Measurements from ENCODE around the gene C3orf85.

DNA sequence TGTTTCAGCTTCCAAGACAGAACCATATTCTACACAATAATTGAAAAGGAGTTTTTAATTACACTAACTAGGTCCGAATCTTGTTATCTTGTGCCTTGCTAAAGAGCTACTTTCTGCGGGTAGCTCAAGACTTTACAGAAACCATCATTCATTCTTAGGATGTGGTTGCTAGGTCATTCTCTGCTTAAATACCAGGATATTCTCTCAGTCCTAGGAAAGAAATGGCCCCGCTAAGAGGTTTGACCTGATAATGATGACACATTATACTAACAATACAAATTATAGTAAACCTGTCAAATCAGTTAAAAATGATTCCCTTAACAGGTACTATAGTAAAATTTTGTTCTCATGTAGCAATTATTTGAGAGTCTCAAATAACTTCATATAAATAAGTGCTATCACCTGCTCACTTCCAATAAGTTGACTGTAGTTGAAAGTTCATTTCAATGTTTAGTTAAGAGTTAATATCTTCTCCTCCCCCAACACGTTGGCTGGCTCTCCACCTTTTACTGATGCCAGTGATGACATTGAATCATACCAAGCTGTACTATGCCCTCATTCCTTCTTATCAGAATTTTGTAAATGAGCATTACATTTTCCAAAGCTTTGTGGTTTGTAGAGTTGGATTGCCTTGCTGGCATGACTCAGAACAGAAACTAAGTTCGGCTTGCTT lies 3.6 kb upstream of the C3orf85 start:
- TF ChIP-seq, protein P1, sequence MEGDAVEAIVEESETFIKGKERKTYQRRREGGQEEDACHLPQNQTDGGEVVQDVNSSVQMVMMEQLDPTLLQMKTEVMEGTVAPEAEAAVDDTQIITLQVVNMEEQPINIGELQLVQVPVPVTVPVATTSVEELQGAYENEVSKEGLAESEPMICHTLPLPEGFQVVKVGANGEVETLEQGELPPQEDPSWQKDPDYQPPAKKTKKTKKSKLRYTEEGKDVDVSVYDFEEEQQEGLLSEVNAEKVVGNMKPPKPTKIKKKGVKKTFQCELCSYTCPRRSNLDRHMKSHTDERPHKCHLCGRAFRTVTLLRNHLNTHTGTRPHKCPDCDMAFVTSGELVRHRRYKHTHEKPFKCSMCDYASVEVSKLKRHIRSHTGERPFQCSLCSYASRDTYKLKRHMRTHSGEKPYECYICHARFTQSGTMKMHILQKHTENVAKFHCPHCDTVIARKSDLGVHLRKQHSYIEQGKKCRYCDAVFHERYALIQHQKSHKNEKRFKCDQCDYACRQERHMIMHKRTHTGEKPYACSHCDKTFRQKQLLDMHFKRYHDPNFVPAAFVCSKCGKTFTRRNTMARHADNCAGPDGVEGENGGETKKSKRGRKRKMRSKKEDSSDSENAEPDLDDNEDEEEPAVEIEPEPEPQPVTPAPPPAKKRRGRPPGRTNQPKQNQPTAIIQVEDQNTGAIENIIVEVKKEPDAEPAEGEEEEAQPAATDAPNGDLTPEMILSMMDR (IDR thresholded peaks at IDR 0.05; ENCODE audit: low read depth, low read length, poor library complexity, severe bottlenecking): no peak
- TF ChIP-seq EZH2phosphoT487 (IDR thresholded peaks at IDR 0.05; ENCODE audit: borderline replicate concordance, low read length): no peak
